NCI-H446 treated with DMSO at 0.1 percent for 48 hours (cell line): Measurements from ENCODE around the gene SNX10.

ENCODE experiments used
- DNase-seq: peaks from one replicate; lab custom pipeline; 2025; lab: John Stamatoyannopoulos, UW

The SNX10 gene

DNA sequence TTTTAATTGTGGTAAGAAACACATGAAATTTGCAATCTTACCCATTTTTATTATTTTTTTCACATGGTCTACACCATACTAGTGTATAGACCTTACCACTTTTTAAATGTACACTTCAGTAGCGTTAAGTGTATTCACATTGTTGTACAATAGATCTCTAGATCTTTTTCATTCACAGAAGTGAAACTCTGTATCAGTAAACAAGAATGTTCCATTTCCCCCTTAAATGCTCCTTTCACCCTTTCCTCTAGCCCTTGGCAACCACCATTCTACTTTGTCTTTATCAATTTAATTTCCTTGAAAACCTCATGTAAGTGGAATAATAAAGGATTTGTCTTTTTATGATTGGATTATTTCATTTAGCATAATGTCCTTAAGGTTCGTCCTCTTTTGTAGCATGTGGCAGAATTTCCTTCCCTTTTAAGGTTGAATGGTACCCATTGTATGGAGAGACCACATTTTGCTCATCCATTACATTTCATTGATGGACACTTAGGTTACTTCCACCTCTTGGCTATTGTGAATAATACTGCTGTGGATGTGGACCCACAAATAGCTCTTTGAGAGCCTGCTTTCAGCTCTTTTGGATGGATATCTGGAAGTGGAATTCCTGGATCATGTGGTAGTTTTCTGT lies 45.7 kb downstream of the SNX10 start:
- no peak for DNase-seq

DNA sequence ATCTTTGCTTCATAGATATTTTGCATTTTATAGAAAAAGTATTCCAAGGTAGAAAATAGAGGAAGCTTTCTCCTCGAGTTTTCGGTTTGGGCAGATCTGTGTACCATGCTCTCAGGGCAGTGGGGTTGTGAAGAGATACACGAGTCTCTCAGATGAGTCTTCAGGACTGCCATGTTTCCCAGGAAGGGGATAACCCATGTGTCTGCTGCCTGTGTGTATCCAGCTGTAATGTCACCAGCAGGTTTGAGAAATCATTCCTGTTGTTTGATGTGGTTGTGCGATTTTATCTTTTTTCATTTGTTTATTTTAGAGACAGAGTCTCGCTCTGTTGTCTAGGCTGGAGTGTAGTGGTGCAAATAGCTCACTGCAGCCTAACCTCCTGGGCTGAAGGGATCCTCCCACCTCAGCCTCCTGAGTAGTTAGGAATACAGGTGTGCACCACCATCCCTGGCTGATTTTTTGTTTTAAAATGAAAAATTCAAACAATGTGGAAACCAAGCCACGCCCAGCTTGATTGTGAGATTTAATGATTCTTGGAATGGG lies 48.9 kb downstream of the SNX10 start:
- no peak for DNase-seq

DNA sequence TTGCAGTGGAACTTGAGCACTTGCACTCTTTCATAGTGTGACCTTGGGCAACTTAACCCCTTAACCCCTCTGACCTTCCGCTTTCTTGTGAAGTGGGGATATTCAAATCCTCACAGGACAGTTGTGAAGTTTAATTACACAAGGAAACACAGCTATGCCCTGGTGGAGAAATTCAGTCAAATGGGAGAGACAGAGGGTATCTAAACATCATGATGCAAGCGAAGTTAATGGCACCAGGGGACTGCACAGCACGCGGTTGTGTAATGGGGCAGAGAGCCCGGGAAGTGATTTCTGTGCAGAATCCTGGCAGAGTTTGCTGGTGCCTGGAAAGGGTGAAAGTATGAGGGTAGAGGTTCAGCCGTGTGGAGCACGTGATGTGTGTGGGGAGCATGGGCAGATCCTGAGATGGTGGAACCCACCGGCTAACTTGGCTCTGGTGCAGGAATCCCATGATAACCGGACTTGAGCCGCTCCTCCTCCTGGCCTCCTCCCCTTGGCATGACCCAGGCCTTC lies 51.7 kb downstream of the SNX10 start:
- DNase-seq = no peak

DNA sequence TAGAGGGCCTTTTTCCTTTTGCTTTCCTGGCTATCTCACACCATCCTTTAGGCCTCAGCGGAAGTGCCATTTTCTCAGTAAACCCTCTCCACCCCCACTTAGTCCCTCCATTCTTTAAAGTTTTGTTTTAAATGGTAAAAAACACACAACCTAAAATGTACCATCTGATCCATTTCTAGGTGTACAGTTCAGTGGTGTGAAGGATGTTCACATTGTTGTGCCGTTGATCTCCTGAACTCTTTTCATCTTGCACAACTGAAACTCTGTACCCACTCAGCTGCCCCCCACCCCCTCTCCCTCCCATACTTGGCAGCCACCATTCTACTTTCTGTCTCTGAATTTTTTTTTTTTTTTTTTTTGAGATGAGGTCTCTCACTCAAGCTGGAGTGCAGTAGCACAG lies 52.2 kb downstream of the SNX10 start:
- no peak for DNase-seq

DNA sequence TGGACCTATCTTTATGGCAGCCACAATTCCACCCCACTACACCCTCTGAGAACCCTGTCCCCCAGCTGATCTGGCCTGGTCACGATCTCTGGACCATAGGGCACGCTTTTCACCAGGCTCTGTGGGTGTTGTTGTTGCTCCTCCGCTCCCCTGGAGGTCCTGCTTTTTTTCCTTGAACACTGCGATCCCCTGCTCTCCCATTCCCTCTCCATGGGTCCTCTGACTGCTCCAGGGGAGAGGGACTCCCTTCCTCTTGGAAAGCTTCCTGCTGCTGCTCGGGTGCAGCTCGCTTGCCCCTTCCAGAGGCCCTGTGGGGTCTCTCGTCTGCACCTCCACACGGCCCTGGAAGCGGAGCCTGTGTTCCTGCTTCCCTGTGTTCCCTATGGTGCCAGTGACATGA lies 53.5 kb downstream of the SNX10 start:
- DNase-seq = no peak

DNA sequence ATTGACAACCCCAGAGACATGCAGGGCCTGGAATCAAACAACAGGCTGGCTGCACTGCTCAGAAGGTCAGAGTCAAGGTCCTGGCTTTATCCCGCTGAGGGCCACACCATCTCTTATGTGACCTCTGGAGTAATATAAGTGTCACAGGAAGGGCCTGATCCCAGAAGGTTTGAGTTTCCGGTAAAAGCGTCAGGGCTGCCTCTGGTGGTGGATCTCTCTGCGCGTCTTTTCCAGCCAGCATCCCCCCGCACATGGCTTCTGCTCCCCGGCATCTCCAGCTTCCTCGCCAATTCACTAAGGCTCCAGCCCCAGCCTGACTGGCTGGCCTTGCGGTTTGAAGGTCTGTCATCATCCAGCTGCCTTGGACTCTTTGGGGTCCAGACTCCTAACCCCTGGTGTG lies 54.2 kb downstream of the SNX10 start:
- no peak for DNase-seq

DNA sequence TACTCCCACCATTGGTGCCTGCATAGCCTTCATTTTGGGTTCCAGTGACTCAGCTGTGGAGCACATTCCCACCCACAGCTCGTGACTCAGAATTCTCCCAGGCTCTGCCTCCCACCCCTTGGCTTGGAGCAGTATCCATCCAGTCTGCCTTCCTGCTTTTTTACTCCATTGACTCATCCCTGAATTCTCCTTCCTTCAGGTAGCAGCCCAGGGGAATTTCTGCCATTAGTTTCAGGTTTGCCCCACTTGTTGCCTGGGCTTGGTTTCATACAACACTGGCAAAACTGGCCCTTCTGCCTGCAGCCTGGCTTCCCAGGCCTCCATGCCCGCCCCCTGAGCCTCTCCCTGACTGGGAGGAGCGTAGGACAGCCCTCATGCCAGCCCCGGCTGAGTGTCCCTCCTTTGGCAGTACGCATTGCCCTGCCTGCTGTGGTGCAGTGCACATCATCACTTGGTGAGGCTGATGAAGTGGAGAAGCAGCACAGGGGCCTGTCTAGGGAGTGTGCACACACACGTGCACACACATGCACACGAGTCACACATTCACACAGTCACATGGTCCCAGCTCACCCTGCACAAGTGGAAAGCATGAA lies 55.0 kb downstream of the SNX10 start:
- no peak for DNase-seq

DNA sequence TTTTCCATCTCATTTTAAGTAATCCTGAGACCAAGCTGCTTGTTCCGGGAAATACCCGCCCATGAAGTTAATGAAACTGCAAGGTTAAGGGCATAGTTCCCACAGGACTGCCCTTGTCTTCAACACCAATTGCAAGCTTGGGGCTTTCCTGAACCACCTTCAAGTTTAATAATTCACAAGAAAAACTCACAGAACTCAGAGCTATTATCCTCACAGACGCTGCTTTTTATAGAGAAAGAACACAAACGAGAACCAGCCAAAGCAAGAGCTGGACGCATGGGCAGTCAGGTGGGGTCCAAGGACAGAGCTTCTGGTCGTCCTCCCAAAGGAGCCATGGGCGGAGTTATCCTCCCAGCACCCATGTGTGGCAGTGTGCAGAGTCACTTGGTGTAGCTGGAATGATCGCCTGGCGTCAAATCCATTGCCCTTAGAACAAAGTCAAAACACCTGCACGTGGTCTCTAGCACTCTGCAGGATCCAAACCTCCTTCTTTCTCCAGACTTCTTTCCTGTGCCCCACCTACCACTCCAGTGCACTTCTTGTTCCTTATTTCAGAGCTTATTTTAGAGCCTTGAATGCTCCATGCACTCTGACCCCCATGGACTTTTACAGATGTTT lies 56.7 kb downstream of the SNX10 start:
- DNase-seq = no peak

DNA sequence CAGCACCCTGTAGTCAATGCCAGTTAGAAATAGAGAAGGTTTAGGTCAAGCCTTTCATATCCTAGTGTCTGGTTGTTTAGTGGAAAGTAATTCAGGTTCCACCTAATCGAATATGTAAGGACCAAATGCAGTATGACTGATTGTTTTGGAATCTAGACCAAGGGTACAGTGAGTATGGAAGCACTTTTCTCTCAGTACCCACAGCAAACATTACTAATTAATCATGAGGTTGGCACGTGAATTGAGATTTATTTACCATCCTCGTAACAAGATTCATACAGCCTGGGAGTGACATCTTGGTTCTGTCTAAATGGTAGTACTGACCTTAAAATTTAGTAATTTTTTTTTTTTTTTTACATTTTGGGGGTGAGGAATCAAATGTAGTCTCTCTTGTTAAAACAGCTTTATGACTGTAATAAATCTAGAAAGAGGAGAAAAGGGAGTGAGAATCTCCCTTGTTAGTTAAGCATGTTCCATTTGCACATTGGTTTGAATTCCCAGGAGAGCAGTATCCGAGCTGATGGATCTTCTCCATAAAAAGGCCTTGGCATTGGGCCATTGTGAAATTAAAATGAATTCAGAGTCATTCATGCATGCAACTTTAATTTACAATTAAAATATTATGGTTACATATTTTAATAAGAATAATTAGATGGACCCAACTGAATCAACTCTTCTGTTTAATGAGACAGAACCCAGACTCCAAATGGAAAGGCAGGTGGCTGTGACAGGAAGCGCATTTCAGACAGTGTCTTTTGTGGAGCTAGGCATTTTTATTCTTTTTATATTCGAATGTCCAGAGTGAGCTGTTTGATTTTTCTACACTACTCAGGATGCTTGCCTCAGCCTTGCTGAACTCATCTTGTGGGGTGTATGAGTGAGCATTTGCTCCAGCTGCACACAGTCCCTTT lies 57.6 kb downstream of the SNX10 start:
- peak; percentile 61 for DNase-seq

DNA sequence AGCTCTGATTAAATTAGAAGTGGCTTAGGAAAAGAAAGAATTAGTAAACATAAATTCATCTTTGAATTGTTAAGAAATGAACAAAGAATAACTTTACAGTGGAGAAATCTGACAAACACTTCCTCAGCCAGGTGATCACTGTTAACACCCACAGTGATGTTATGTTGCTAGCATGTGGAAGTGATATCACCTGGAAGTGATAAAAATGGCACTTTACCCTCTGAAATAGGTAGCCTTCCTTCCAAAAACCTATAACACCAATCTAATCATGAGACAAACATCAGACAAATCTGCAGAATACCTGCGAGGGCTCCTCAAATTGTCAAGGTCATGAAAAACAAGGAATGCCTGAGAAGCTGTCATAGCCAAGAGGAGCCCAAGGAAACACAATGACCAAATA lies 59.5 kb downstream of the SNX10 start:
- DNase-seq = no peak

DNA sequence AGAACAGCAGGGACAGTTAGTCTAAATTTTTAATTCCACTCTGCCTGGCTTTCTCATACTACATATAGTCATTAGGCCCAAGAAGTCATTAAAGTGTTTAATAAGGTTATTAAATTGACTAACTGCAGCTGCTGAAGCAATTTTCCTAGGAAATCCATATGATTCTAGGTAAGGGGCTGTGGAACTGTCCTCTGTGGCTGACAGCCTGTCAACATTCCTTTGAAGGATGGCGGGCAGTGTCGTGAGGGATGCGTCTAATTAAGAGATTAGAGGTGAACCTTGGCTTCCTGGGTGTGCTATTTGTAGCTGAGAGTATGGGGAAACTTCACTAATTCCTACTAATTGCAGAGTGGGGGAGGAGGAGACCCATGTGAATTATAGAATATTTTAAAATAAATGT lies 64.6 kb downstream of the SNX10 start:
- no peak for DNase-seq

DNA sequence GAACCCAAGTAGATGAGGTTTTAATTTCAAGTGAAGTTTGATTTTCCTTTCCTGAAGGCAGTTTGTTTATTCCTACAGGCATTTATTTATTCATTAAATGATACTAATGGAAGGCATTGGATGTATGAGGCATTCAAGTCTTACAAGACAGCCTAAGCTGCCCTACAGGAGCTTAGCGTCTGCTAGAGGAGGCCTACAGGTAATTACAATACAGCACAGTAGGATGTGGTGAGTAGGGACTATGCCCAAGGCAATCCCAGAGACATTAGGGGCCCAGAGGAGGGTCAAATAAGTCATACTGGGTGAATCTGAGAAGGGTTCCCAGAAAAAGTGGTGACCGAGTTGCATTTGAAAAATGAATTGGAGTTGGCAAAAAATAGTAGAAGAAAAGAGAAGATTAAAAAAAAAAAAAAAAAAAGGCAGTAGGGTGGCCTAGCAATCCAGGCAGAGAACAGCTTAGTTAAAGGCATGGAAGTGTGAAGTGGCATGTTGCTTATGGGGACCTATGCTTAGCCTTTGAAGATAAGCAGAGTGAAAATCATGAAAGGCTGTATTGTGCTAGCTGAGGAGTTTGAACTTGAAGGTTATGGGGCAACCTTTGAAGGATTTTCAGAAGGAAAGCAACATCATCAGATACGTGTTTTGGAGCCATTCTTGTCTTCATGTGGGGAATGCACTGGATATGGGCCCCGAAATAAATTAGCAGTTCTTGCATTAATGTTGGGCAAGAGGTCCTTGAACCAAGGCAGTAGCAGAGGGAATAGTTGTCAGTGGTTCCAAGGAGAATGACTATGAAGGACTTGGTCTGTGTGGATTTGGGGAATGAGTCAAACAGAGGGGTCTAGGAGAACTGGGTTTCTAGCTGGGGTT lies 65.5 kb downstream of the SNX10 start:
- no peak for DNase-seq

DNA sequence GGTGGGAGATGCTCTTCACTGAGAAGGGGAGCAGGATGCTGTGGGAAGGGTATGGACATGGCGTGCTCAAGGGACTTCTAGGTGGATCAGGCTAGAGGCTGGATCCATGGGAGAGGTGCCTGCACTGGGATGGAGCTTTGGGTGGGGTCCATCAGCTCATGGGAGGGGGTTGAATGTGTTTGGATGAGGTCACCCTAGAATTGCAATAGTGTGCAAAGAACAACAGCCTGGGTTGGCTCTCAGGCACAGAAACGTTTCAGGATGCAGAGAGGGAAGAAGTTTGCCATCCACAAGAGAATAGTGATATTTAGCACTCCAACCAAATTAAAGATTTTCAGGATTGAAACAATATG lies 66.1 kb downstream of the SNX10 start:
- no peak for DNase-seq

DNA sequence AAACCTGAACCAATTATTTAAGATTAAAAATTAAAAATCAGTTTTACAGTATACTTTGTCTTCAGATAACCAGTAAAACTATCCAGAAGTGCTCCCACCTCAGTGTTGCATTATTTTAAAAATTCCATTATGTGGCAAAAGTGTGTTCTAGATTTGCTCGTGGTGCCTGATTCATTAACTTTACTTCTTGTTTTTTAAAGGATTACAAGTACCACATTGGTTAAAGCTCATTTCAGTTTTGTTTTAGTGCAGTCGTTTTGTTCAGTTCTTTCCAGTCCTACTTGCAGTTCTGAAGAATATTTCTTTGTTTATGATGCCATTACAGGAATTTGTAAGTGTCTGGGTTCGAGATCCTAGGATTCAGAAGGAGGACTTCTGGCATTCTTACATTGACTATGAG lies 69.0 kb downstream of the SNX10 start:
- DNase-seq = no peak

DNA sequence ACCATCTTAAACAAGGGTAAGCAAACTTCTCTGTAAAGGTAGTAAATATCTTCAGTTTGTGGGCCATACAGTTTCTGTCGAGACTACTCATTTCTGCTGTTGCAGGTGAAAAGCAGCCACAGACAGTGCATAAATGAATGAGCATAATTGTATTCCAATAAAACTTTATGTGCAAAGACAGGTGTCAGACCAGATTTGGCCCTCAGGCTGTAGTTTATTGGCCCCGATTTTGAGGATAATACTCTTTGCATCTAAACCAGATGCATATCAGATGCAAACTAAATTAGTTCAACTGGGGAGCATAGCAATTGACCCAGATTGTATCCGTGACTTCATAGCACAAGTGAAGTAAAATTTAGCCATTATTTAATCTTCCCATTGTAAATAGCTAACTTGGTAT lies 70.0 kb downstream of the SNX10 start:
- no peak for DNase-seq

DNA sequence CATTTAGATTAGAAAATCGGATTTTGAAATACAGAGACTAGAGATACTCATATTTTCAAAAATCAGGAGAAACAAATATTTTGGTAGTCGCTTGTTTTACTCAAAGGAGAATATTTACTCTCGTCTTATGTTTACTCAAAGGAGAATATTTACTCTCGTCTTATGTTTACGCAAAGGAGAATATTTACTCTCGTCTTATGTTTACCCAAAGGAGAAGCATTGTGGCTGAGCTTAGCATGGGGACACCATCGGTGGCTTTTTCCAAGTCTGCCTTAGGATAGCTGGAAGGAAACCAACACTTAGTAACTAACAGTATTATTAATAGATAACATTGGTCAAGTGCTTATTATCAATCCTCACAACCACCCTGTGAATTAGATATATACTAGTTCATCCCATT lies 71.8 kb downstream of the SNX10 start:
- no peak for DNase-seq

DNA sequence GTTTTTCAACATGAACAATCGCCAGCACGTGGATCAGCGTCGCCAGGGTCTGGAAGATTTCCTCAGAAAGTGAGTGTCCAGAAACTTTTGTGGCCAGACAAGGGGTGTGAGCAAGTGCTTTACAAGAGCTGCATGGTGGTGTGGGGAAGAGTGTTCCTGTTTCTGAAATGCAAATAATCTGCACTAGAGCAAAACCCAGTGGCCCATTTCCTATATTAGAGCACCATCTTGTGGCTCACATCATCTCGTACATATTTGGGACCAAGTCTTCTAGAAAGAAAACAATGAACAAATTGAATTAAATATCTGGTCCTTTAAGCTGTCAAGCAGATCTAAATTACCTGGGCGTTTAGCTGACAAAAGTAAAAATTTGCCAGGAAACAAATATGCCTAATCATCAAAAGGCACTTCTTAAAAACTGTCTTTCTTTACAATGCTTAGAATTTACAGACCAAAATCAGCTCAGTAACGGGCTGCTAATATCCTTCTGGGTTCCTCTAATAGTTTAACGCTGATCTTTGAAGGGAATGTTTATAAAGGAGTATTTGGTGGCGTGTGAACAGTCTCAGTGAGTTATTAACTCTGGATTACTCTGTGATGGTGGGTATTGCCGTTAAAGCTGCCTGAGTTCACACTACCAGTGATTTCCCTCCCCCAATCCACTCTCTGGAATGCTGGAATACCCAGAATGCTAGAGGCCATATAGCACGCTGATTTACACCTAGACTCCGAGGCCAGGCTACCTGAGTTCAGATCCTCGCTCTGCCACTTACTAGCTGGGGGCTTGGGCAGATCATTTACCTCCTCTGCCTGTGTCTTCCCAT lies 73.6 kb downstream of the SNX10 start:
- peak; percentile 46 for DNase-seq

DNA sequence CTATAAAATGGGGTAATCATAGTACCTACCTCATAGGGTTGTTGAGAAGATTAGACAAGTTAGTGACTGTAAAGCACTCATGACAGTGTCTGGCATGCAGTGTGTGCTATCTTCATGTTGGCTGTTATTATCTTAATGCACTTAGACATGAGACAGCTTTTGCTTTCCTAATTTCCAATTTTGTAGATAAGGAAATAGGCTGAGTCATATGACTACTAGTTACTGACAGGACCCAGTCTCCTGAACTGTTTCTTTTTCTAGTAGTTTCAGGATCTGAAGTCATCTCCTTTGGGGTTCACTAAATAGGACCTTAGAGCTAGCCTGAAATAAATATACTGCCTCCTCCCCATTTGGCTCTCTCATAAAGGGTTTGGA lies 74.2 kb downstream of the SNX10 start:
- no peak for DNase-seq

DNA sequence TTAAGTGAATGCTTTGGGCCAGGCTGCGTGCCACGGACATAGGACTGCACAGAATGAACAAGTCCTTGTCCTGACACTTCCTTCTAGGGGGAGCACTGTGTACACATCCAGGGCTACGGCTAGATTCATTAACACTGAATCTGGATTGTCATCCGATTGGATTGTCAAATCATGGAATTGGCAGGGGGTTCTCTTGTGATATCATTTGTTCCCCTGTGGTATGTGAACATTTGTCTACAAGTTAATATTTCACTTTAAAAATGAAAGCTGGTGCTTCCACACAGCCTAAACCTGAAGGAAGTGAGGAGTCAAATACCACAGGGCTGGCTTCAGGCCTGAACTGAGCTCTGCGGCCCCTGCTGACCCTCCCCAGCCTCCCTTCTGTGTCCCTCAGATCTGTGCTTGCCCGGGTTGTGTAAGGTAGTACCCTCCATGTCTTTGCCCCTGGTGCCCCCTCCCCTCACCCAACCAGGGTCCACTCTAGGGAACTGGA lies 75.6 kb downstream of the SNX10 start:
- no peak for DNase-seq

DNA sequence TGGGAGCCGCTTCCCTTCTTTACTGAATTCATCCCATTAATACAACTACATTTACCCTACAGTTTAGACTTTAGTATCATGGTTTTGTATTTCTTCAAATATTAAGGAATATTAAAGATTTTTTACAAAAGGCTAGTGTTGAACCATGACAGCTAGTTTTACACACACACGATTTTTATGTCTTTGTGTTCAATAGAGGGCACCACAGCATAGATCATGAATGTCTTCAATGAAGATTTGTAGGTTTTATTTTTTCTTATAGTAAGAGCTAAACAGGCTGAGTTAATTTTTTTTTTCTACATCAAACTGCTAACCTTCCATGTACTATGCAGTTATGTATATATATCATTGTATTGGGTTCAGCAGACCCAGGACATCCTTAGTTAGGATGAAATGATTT lies 76.9 kb downstream of the SNX10 start:
- no peak for DNase-seq
